Measurements from ENCODE around the gene ANO7.

The ANO7 gene

DNA sequence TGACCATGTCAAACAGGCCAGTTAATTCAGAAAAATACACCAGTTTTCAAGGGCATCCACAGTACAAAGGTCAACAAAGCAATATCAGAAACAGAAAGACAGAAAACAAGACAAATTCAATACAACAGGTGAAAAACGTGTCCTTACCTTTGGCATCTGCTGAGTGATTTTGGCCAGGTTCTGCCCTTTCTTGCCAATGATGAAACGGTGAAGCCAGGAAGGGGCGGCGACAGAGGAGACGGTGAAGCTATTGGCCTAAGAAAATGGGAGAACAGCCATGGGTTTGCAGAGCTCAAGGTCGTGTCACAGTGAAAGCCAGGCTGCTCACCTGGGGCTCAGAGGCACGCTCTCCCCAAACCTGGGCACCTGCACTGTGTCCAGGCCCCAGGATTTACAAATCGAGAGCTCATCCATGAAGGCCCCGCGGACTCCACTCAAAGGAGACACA lies 66.5 kb downstream of the ANO7 start:
- TF ChIP-seq, protein P1, sequence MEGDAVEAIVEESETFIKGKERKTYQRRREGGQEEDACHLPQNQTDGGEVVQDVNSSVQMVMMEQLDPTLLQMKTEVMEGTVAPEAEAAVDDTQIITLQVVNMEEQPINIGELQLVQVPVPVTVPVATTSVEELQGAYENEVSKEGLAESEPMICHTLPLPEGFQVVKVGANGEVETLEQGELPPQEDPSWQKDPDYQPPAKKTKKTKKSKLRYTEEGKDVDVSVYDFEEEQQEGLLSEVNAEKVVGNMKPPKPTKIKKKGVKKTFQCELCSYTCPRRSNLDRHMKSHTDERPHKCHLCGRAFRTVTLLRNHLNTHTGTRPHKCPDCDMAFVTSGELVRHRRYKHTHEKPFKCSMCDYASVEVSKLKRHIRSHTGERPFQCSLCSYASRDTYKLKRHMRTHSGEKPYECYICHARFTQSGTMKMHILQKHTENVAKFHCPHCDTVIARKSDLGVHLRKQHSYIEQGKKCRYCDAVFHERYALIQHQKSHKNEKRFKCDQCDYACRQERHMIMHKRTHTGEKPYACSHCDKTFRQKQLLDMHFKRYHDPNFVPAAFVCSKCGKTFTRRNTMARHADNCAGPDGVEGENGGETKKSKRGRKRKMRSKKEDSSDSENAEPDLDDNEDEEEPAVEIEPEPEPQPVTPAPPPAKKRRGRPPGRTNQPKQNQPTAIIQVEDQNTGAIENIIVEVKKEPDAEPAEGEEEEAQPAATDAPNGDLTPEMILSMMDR (IDR thresholded peaks at IDR 0.05; ENCODE audit: control insufficient read depth, extremely low read depth, insufficient read depth) = no peak
- DNase-seq (ENCODE audit: low read depth) = no peak
- no peak overlapping the region for H3K4me3 ChIP-seq (ENCODE audit: low read depth, low read length)

DNA sequence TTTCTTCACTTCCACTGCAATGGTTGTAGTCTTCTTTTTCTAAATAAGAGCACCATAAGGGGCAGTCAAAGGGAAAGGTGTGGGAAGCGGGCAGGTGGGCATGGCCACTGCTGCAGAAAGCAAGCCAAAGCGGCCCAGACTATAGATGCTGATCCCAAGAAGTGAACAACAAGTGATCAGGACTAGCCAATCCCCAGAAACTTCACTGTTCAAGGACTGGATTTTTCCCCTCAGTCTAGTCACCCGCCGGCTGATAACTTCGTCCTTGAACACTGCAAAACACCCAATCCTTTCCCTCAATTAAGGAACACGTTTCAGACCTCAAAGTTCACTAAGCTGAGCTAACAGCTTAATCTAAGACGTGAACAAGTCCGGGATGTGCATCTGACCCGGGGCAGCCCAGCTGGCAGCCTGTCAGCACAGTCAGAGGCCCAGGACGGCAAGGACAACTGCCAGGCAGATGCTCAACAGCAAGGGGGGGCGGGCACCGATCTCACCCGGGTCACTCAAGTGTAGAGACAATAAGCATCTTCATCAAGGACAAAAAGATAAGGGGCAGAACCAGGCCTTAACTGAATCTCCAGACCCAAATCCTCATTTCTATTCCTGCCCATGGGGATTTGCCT lies 67.2 kb downstream of the ANO7 start:
- TF ChIP-seq, protein P1 (IDR thresholded peaks at IDR 0.05; ENCODE audit: control insufficient read depth, extremely low read depth, insufficient read depth) = no peak

DNA sequence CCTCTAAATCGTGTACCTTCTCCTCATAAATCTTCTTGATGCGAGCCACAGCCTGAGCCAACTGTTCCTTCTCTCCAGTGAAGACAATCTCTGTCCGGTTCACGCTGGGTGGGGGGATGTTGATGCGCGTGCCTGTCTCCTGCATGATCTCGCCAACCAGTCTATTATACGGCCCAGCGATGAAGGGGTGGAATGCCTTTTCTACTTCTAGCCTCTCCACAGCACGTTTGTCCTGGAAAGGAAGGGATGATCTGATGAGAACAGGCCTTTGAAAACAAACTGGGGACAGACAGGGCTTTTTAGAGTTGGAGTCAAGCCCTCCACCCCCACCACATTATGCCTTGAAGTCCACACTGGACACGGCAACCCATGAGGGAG lies 67.7 kb downstream of the ANO7 start:
- no peak for DNase-seq (ENCODE audit: low read depth)
- TF ChIP-seq, protein P1 (IDR thresholded peaks at IDR 0.05; ENCODE audit: control insufficient read depth, extremely low read depth, insufficient read depth) = no peak

More for the DNA sequence above, 67.2 kb downstream of the ANO7 start:
- no peak for DNase-seq (ENCODE audit: low read depth)
- no peak overlapping the region for H3K4me3 ChIP-seq (ENCODE audit: low read depth, low read length)

DNA sequence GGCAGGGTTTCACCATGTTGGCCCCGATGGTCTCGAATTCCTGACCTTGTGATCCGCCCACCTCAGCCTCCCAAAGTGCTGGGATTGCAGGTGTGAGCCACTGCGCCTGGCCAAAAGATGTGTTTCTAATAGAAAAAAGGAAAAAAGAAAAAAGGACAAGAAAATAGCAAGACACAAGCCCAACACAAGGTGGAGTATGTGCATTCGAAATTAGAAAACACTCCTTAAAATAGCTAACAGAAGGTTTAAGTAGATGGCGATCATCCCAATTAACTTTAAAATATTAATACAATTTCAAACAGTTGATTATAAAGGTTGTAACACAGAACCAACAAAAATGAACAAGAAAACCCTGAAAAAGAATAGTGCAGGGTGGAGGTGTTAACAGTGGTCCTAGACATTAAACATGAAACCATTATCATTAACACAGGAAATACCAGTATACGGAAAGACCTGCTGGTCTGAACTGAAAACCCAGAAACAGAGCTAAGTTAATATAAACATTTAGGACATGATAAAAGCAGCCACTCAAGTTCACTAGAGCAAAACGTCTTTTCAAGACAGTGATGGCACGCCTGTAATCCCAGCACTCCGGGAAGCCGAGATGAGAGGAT lies 69.0 kb downstream of the ANO7 start:
- TF ChIP-seq, protein P1 (IDR thresholded peaks at IDR 0.05; ENCODE audit: control insufficient read depth, extremely low read depth, insufficient read depth) = peak; percentile 32
- DNase-seq (ENCODE audit: low read depth) = no peak
- H3K4me3 ChIP-seq (ENCODE audit: low read depth, low read length) = no peak overlapping the region

More for the DNA sequence above, 67.7 kb downstream of the ANO7 start:
- no peak overlapping the region for H3K4me3 ChIP-seq (ENCODE audit: low read depth, low read length)

DNA sequence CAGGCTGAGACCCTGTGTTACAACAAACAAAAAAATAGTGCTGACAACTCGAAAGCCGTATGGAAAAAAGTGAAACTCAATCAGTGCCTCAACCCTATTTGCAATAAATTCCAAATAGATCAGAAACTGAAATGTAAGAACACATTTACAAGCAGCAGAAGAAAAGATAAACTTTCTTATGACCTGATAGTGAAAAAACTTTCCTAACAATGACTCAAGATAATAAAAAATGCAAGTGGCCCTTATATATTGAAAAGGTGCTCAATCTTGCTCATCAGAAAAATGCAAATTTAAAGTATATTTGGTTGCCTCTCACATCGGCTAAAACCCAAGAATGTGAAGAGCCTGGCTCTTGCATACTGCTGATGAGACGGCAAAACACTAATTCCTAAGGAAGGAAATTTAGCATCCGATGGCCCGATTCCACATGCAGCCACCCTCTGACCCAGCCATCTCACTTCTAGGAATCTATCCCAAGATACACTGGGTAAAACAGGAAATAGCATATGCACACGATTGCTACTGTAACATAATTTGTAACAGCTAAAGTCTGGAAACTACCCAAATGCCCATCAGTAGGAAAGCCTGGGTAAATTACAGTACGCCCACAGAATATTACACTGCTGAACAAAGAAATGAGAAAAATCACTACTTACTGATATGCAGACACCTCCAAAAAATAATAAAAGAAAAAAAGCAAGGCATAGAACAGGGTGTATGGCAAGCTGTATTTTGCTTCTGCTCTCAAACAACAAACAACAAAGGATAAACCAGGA lies 70.2 kb downstream of the ANO7 start:
- no peak for DNase-seq (ENCODE audit: low read depth)
- no peak overlapping the region for H3K4me3 ChIP-seq (ENCODE audit: low read depth, low read length)
- TF ChIP-seq, protein P1 (IDR thresholded peaks at IDR 0.05; ENCODE audit: control insufficient read depth, extremely low read depth, insufficient read depth) = no peak

DNA sequence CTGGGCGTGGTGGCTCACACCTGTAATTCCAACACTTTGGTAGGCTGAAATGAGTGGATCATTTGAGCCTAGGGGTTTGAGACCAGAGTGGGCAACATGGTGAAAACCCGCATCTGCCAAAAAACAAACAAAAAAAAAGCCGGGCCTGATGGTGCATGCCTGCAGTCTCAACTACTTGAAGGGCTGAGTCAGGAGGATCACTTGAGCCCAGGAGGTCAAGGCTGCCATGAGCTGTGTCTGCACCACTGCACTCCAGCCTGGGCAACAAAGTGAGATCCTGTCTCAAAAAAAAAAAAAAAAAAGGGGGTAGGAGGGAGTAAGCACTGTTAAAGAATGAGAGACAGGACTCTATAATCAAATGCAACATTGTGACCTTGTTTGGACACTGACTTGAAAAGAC lies 72.4 kb downstream of the ANO7 start:
- no peak for DNase-seq (ENCODE audit: low read depth)
- TF ChIP-seq, protein P1 (IDR thresholded peaks at IDR 0.05; ENCODE audit: control insufficient read depth, extremely low read depth, insufficient read depth) = no peak
- no peak overlapping the region for H3K4me3 ChIP-seq (ENCODE audit: low read depth, low read length)
